Measurements from ENCODE around the gene ZNF652.

DNA sequence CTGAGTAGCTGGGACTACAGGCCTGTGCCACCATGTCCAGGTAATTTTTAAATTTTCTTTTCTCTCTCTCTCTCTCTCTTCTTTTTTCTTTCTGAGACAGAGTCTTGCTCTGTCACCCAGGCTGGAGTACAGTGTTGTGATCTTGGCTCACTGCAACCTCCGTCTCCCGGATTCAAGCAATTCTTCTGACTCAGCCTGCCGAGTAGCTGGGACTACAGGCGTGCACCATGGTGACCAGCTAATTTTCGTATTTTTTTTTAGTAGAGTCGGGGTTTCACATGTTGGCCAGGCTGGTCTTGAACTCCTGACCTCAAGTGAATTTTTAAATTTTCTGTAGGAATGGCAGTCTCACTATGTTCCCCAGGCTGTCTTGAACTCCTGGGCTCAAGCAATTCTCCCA is 11.1 kb upstream of the ZNF652 start:
- TF ChIP-seq JUND (IDR thresholded peaks at IDR 0.05), result no peak
- TF ChIP-seq GATA2 (CRISPR knock-in tag; IDR thresholded peaks at IDR 0.05), result no peak
- no peak for TF ChIP-seq CTCF (IDR thresholded peaks at IDR 0.05)
- no peak for TF ChIP-seq POLR2AphosphoS5 (IDR thresholded peaks at IDR 0.05; ENCODE audit: low read depth, low read length)
